ENCODE measurements around the gene LRP4.
A peak's percentile ranks its signal among the peaks of the same experiment; 100 is the strongest.

Gene LRP4

GRCh38 chr11:46890665-46891064 lies 27.7 kb downstream of the LRP4 start:
- no peak for DNase-seq

GRCh38 chr11:46889689-46890475 lies 28.5 kb downstream of the LRP4 start:
- peak in 4 of 5 experiments; percentile 38 to 66 (median 56) for DNase-seq

GRCh38 chr11:46889251-46889650 lies 29.1 kb downstream of the LRP4 start:
- no peak for DNase-seq

GRCh38 chr11:46888636-46889035 lies 29.7 kb downstream of the LRP4 start:
- no peak for DNase-seq

- no peak for DNase-seq
Observed at GRCh38 chr11:46886211-46886610, 32.1 kb downstream of the LRP4 start.

- no peak for DNase-seq
Observed at GRCh38 chr11:46879056-46879585, 39.2 kb downstream of the LRP4 start.

- no peak for DNase-seq
Observed at GRCh38 chr11:46877580-46877979, 40.8 kb downstream of the LRP4 start.

GRCh38 chr11:46876471-46876870 lies 41.9 kb downstream of the LRP4 start:
- DNase-seq = no peak

GRCh38 chr11:46874586-46874985 lies 43.8 kb downstream of the LRP4 start:
- DNase-seq = no peak

GRCh38 chr11:46868912-46869311 lies 49.4 kb downstream of the LRP4 start:
- no peak for DNase-seq

- DNase-seq = no peak
Observed at GRCh38 chr11:46865340-46865739, 53.0 kb downstream of the LRP4 start.

- DNase-seq = no peak
Observed at GRCh38 chr11:46860218-46860617, 58.1 kb downstream of the LRP4 start.

GRCh38 chr11:46858920-46859546 lies 59.3 kb downstream of the LRP4 start:
- DNase-seq = no peak

- DNase-seq = no peak
Observed at GRCh38 chr11:46857666-46858065, 60.7 kb downstream of the LRP4 start.

- no peak for DNase-seq
Observed at GRCh38 chr11:46856605-46857343, 61.6 kb downstream of the LRP4 start.

- DNase-seq = no peak
Observed at GRCh38 chr11:46855863-46856262, 62.5 kb downstream of the LRP4 start.

- no peak for DNase-seq
Observed at GRCh38 chr11:46855167-46855566, 63.2 kb downstream of the LRP4 start.

- no peak for DNase-seq
Observed at GRCh38 chr11:46850829-46851380, 67.4 kb downstream of the LRP4 start.

GRCh38 chr11:46849631-46850030 lies 68.7 kb downstream of the LRP4 start:
- DNase-seq = no peak

GRCh38 chr11:46846510-46846830 lies 71.9 kb downstream of the LRP4 start:
- DNase-seq = no peak

- peak; percentile 70 to 91 (median 79) for DNase-seq
Observed at GRCh38 chr11:46845740-46846509, 72.4 kb downstream of the LRP4 start, which contains the start of gene CKAP5. TSS of gene CKAP5 (minus strand) at chr11:46846280. CDS start at chr11:46821231, 25,049 bp downstream.

- DNase-seq = no peak
Observed at GRCh38 chr11:46845440-46845739, 73.0 kb downstream of the LRP4 start.

- no peak for DNase-seq
Observed at GRCh38 chr11:46840116-46840515, 78.2 kb downstream of the LRP4 start.
